ENCODE measurements around the gene AP3B1.

The AP3B1 gene

DNA sequence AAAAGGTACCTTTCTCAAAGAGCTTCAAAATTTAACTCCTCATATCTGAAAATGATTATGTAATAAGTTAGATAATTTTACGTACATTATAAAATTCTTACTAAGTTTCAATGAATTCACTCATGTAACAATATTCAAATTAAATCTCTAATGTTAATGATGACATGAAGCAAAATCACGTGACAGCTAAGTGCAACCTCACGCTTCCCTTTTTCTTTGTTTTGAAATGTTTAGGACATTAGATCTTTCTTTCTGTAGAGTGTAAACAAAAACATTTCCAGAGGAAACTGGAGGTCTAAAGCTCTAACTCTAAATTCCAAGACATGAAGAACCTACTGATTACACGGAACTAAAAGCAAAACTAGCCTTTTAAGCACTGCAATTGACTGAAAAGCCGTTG lies 291.0 kb downstream of the AP3B1 start:
- Histone ChIP-seq H3K27me3 (ENCODE audit: low read depth, low read length) (no peaks in the 10 kb centered on the region), H3K4me2 (ENCODE audit: low read length) (peak overlapping the region; percentile 7), H3K4me1 (ENCODE audit: low read length) (peaks cover 30% of the 10 kb centered on the region), H3K4me3 (ENCODE audit: low read length) (no peak overlapping the region), H2AFZ (ENCODE audit: low read depth, low read length) (no peak overlapping the region), H3K36me3 (replicated peaks; ENCODE audit: low read depth, low read length) (peaks cover 4% of the 10 kb centered on the region), H3K9ac (ENCODE audit: low read length) (no peak overlapping the region), H3K9me3 (ENCODE audit: insufficient read depth, low read length) (no peaks in the 10 kb centered on the region), H3K27ac (ENCODE audit: low read length) (no peak overlapping the region), H3K79me2 (ENCODE audit: low read length) (no peaks in the 10 kb centered on the region), H4K20me1 (ENCODE audit: insufficient read depth, low read length) (no peaks in the 10 kb centered on the region)
- TF ChIP-seq EZH2phosphoT487 (IDR thresholded peaks at IDR 0.05; ENCODE audit: low read depth) = no peak
- TF ChIP-seq, protein P1, sequence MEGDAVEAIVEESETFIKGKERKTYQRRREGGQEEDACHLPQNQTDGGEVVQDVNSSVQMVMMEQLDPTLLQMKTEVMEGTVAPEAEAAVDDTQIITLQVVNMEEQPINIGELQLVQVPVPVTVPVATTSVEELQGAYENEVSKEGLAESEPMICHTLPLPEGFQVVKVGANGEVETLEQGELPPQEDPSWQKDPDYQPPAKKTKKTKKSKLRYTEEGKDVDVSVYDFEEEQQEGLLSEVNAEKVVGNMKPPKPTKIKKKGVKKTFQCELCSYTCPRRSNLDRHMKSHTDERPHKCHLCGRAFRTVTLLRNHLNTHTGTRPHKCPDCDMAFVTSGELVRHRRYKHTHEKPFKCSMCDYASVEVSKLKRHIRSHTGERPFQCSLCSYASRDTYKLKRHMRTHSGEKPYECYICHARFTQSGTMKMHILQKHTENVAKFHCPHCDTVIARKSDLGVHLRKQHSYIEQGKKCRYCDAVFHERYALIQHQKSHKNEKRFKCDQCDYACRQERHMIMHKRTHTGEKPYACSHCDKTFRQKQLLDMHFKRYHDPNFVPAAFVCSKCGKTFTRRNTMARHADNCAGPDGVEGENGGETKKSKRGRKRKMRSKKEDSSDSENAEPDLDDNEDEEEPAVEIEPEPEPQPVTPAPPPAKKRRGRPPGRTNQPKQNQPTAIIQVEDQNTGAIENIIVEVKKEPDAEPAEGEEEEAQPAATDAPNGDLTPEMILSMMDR (IDR thresholded peaks at IDR 0.05; ENCODE audit: low read depth, low read length) = no peak

DNA sequence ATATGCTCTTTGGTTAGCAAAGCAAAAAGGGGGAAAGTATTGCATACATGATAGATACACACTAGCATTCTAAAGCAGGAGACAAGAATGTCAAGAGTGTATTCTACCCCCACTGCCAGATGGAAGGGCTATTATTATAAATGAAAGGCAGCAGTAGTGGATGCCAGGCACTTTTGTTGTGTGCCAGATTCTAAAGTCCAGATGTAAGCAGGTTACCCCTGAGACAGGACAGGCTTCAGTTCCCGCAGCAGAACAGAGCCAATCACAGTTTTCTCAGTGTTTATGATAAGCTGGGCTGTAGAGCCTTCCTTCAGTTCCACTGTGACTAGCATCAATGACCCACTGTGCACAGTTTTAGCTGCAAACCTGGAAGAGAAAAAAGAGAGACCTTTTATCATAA lies 291.8 kb downstream of the AP3B1 start:
- H3K27me3 ChIP-seq (ENCODE audit: low read depth, low read length) = no peaks in the 10 kb centered on the region
- no peak overlapping the region for H2AFZ ChIP-seq (ENCODE audit: low read depth, low read length)
- H3K4me3 ChIP-seq (ENCODE audit: low read length) = no peak overlapping the region
- no peaks in the 10 kb centered on the region for H3K9me3 ChIP-seq (ENCODE audit: insufficient read depth, low read length)
- H3K36me3 ChIP-seq (replicated peaks; ENCODE audit: low read depth, low read length) = peaks cover 4% of the 10 kb centered on the region
- H3K9ac ChIP-seq (ENCODE audit: low read length) = no peak overlapping the region
- peaks cover 30% of the 10 kb centered on the region for H3K4me1 ChIP-seq (ENCODE audit: low read length)
- no peaks in the 10 kb centered on the region for H3K79me2 ChIP-seq (ENCODE audit: low read length)
- no peak overlapping the region for H3K4me2 ChIP-seq (ENCODE audit: low read length)
- no peaks in the 10 kb centered on the region for H4K20me1 ChIP-seq (ENCODE audit: insufficient read depth, low read length)
- TF ChIP-seq, protein P1 (IDR thresholded peaks at IDR 0.05; ENCODE audit: low read depth, low read length) = no peak
- no peak for TF ChIP-seq EZH2phosphoT487 (IDR thresholded peaks at IDR 0.05; ENCODE audit: low read depth)
- no peak overlapping the region for H3K27ac ChIP-seq (ENCODE audit: low read length)

DNA sequence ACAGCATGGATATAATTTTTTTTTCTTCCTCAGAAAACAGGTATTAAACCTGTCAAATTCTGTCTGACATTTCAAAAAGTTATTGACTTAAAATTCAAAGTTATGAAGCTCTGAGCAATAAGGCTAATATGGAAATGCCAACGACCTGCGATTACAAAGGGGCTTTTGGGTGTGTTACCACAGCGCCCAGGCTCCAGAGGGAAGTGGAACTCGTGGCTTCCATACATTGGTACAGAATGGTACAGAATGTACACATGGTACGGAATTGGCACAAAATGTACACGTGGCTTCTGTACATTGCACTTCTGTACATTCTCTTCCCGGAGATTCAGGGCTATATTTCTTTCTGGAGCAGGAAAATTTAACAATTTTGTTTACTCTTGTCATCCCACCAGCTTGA lies 293.3 kb downstream of the AP3B1 start:
- no peak overlapping the region for H3K9ac ChIP-seq (ENCODE audit: low read length)

DNA sequence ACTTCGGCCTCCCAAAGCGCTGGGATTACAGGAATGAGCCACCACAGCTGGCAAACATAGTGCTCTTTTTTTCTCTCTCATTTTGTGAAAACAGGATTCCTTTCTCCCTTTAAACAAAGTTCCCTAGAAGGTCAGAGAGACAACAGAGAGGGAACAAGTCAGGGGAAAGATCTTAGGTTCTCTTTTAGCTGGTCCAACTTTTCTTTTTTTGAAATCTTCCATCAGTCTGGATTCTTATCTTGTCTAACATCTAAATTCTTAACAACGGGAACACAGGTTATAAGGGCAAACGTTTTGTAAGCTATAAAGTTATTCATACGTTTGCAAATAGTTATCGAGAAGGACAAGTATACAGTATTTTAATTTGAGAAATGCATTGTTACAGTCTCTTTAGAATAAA lies 294.3 kb downstream of the AP3B1 start:
- Histone ChIP-seq H3K9ac (ENCODE audit: low read length) (no peak overlapping the region), H3K4me1 (ENCODE audit: low read length) (peaks cover 33% of the 10 kb centered on the region), H3K4me2 (ENCODE audit: low read length) (no peak overlapping the region), H4K20me1 (ENCODE audit: insufficient read depth, low read length) (no peaks in the 10 kb centered on the region), H3K4me3 (ENCODE audit: low read length) (no peak overlapping the region), H2AFZ (ENCODE audit: low read depth, low read length) (no peak overlapping the region), H3K79me2 (ENCODE audit: low read length) (no peaks in the 10 kb centered on the region), H3K27ac (ENCODE audit: low read length) (no peak overlapping the region), H3K27me3 (ENCODE audit: low read depth, low read length) (no peaks in the 10 kb centered on the region), H3K36me3 (replicated peaks; ENCODE audit: low read depth, low read length) (peaks cover 4% of the 10 kb centered on the region), H3K9me3 (ENCODE audit: insufficient read depth, low read length) (no peaks in the 10 kb centered on the region)
- TF ChIP-seq EZH2phosphoT487 (IDR thresholded peaks at IDR 0.05; ENCODE audit: low read depth) = no peak
- TF ChIP-seq, protein P1 (IDR thresholded peaks at IDR 0.05; ENCODE audit: low read depth, low read length) = no peak

More for the DNA sequence above, 293.3 kb downstream of the AP3B1 start:
- no peaks in the 10 kb centered on the region for H3K27me3 ChIP-seq (ENCODE audit: low read depth, low read length)
- no peak for TF ChIP-seq EZH2phosphoT487 (IDR thresholded peaks at IDR 0.05; ENCODE audit: low read depth)
- TF ChIP-seq, protein P1 (IDR thresholded peaks at IDR 0.05; ENCODE audit: low read depth, low read length) = no peak
- H4K20me1 ChIP-seq (ENCODE audit: insufficient read depth, low read length) = no peaks in the 10 kb centered on the region
- H3K4me1 ChIP-seq (ENCODE audit: low read length) = peaks cover 30% of the 10 kb centered on the region
- H3K4me2 ChIP-seq (ENCODE audit: low read length) = peak overlapping the region; percentile 66
- no peak overlapping the region for H2AFZ ChIP-seq (ENCODE audit: low read depth, low read length)
- H3K79me2 ChIP-seq (ENCODE audit: low read length) = no peaks in the 10 kb centered on the region
- no peaks in the 10 kb centered on the region for H3K9me3 ChIP-seq (ENCODE audit: insufficient read depth, low read length)
- no peak overlapping the region for H3K27ac ChIP-seq (ENCODE audit: low read length)
- peaks cover 4% of the 10 kb centered on the region for H3K36me3 ChIP-seq (replicated peaks; ENCODE audit: low read depth, low read length)
- peak overlapping the region; percentile 13; the same call in 1 of the 2 replicates for H3K4me3 ChIP-seq (ENCODE audit: low read length)

Measured in OCI-LY3 (cell line).